Panc1 (cell line): ENCODE results near the gene CKAP2.
"Not testable (repeated sequence)": the region's sequence is repeated elsewhere in the genome, so short reads cannot be mapped to it uniquely, and the experiment has no call there.

Experiments
- CTCF ChIP-seq: fragments of 450-650 bp; IDR thresholded peaks from 2 replicates; pipeline ENCODE4 v1.5.1; 2017; ENCODE audit warnings: mild to moderate bottlenecking
- REST ChIP-seq, 2 experiments: IDR thresholded peaks; 2 replicates each; pipeline ENCODE4 v1.6.1; 2011 to 2012; ENCODE audit warnings: low read depth in 2 of 2, control low read depth in 1 of 2, low read length in 1 of 2, mild to moderate bottlenecking in 1 of 2, moderate library complexity in 1 of 2; ENCODE audit not compliant: insufficient read depth in 1 of 2
- SIN3A ChIP-seq: IDR thresholded peaks from 2 replicates; pipeline ENCODE4 v1.6.1; 2012; ENCODE audit warnings: low read depth, mild to moderate bottlenecking, low read length, moderate library complexity, borderline replicate concordance; ENCODE audit not compliant: insufficient read depth

GRCh38 chr13:52487078-52487477, 31.8 kb downstream of the CKAP2 start:
- TF ChIP-seq CTCF; REST (IDR thresholded peaks at IDR 0.05; ENCODE audit: insufficient read depth in 1 of 2, low read depth in 2 of 2, low read length in 1 of 2); SIN3A: not testable (repeated sequence)
